IPS DF 4.7 (cell line): ENCODE results near the gene SCYGR4.

Experiments used
- DNase-seq: peaks from one replicate; pipeline ENCODE4 v3.0.0-alpha.2; 2013; ENCODE audit warnings: low spot score; ENCODE audit errors: extremely low read depth

SCYGR4 gene

GRCh38 chr2:227613272-227613660, 4.0 kb upstream of the SCYGR4 start:
- no peak for DNase-seq

DNA sequence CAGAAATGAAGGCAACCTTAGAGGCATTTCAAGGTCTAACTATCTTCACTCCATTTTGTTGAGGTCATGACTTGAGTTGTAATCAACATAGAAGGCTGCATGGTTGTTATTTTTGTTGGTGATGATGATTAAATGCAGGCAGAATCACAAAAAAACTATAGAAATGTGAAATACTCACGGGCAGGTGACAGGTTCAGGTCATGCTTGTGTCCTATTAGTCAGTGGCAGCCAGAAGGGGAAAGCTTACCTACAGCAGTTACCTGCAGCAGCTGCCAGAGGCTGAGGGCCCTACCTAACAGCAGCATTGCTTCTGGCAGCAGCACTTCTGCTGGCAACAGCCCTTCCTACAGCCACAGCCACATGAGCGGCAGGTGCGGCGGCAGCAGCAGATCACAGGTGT, 3.1 kb upstream of the SCYGR4 start:
- no peak for DNase-seq

- no peak for DNase-seq
Measured at GRCh38 chr2:227614740-227615139, 2.6 kb upstream of the SCYGR4 start, which contains the start of gene SCYGR3. Gene SCYGR3, minus strand, starts transcription at chr2:227614840. Its CDS starts 0 bp downstream, at chr2:227614840.

- DNase-seq = no peak
Measured at GRCh38 chr2:227615181-227615580, 2.1 kb upstream of the SCYGR4 start.

DNA sequence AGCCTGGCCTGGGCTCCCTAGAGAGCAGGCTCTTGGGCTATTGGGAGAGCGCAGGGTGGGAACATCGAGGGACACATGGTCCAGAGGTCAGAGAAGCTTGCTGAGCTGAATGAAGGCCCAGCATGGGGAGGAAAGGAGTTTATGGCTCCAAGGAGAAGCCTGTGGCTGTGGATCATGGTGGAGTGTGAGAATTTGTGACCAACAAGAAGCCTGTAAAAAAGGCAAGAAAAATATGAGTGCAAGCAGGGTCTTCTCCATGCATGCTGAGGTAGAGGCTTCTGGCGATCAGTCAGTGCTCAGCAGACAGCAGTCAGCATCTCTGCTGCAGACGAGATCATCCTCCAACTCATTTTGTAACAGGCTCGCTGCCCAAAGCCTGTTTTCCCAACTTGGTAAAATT, 1.4 kb upstream of the SCYGR4 start:
- no peak for DNase-seq

- DNase-seq = no peak
Measured at GRCh38 chr2:227616631-227617030, 667 bp upstream of the SCYGR4 start.

- DNase-seq = no peak
Measured at GRCh38 chr2:227623226-227623625, 5.9 kb downstream of the SCYGR4 start.

DNA sequence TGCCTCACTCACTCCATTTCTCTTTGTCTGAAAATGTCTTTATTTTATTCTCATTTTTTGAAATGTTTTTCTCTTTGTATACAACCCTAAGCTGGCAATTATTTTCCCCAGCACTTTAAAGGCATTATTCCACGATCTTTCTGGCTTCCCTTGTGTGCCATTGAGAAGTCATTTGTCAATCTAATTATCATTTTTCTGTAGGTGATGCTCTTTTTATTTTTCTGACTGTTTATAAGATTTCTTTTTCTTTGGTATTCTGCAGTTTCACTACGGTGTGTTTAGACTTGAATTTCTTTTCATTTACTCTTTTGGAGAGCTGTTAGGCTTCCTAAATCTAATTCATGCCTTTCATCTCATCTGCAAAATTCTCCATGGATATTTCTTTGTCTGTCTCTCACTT, 8.1 kb downstream of the SCYGR4 start:
- no peak for DNase-seq

DNA sequence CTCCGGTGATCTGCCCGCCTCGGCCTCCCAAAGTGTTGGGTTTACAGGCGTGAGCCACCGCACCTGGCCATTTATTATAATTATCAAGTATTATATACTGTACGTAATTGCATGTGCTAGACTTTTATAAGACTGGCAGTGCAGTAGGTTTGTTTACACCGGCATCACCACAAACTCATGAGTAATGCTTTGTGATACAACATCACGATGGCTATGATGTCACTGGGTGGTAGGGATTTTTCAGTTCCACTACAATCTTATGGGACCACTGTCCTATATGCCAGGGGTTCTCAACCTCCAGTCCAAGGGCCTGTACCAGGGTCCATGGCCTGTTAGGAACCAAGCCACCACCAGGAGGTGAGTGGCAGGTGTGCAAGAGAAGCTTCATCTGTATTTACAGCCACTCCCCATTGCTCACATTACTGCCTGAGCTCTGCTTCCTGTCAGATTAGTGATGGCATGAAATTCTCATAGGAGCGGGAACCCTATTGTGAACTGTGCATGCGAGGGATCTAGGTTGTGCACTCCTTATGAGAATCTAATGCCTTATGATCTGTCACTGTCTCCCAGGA, 9.4 kb downstream of the SCYGR4 start:
- DNase-seq = no peak

GRCh38 chr2:227627769-227628168, 10.5 kb downstream of the SCYGR4 start:
- DNase-seq = no peak

DNA sequence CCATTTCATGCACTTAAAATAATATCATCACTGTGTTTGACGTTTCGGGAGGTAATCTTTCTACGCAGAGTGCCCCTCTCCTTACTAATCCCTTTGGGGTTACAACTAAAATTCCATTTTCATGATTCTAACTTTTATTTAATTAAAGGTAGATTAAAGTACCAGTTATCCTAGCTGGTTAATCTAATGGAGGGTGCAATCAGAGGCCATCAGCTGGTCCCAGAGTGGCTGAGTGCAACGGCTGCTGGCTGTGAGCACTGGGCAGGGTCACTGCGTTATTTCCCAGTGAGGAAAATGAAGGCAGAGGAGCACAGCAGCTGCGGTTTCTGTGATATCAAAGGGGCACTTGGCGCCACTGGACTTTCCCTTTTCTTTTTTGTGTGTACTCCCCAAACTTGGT, 12.1 kb downstream of the SCYGR4 start:
- no peak for DNase-seq

DNA sequence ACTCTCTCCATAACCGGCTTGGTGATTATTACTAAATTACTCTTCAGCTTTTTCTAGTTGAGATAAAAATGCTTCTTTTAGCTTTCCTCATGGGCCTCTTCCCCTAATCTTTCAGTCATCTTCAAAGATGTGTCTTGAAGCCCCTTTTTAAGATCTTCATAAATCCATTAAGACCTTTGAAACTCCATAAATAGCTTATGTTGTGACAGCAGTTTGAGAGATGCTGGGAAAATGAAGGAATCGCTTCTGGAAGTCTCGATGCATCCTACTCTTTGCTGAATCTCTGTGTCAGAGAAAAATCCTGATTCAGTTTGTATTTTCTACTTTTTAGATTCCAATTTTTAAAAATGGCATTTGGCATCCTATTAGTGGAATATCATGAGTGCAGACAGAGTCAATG, 13.0 kb downstream of the SCYGR4 start:
- DNase-seq = no peak

DNA sequence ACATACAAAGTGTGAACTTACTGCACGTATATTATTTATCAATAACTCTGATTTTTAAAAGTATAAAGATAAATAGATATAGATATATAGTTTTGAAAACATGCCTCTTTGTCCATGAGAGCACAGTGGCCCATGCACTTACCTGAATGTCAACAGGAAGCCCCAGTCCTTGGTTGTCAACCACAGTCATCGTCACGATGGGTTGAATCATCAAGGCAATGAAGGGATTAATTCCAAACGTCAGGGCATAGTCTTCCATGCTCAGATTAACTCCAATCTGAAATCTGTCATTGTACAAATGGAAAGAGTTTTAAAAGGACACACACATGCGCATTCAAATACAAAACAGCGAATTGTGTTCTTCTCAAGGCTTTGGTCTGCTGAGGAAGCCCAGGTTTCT, 15.5 kb downstream of the SCYGR4 start:
- no peak for DNase-seq

DNA sequence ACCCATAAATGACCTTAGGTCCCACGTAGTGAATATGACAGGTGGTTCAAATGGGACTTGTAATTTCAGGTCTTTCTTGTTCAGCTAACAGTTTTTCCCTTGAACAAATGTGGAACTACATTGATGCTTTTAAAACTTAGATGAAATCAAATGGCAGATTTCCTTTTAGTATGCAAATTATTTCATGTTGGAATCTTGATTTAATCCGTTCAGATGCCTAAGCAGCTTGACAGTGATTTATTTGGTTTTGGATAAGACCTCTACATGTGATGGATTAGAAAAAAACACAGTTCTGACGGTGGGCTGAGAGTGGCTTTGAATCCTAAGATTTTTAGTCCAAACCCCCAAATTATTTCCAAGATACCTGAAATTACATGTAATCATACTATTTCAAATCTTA, 16.9 kb downstream of the SCYGR4 start:
- no peak for DNase-seq

- no peak for DNase-seq
Measured at GRCh38 chr2:227642656-227643055, 25.4 kb downstream of the SCYGR4 start.

DNA sequence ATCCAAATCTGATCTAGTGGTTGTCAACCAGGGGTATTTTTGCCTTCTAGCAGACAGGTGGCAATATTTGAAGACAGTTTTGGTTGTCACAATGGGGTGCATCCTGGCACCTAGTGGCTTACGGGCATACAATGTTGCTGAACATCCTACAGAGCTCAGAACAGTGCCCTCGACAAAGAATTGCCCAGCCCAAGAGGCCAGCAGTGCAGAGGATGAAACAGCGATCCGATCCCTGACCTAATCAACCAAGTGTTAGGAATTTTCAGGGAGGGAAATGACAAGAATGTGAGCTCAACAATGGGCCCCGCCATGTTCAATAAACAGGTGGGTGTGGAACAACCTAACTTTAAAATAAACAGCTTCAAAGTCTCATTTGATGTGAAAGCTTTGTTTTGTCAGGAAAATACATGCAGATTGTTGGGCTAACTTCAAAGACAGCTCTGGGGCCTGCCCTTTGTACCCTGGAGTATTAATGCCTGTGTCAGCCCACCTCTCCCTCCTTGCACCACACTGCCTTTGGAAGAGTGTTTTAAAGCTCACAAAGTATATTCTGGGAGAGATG, 26.8 kb downstream of the SCYGR4 start:
- DNase-seq = no peak

GRCh38 chr2:227653419-227653818, 36.1 kb downstream of the SCYGR4 start:
- no peak for DNase-seq

GRCh38 chr2:227654426-227654825, 37.1 kb downstream of the SCYGR4 start:
- no peak for DNase-seq

DNA sequence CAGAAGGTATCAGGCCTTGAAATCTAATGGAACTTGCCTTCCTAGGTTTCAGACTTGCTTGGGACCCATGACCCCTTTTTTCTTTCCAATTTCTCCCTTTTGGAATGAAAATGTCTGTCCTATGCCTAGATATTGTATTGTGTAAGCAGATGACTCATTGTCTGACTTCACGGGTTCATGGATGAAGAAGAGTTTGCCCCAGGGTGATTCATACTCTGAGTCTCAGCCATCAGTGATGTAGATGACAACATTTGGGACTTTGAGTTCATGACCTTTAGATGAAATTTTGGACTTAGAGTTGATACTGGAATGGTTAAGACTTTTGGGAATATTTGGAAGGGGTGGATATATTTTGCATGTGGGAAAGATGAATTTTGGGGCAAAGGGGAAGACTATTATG, 38.2 kb downstream of the SCYGR4 start:
- DNase-seq = no peak

DNA sequence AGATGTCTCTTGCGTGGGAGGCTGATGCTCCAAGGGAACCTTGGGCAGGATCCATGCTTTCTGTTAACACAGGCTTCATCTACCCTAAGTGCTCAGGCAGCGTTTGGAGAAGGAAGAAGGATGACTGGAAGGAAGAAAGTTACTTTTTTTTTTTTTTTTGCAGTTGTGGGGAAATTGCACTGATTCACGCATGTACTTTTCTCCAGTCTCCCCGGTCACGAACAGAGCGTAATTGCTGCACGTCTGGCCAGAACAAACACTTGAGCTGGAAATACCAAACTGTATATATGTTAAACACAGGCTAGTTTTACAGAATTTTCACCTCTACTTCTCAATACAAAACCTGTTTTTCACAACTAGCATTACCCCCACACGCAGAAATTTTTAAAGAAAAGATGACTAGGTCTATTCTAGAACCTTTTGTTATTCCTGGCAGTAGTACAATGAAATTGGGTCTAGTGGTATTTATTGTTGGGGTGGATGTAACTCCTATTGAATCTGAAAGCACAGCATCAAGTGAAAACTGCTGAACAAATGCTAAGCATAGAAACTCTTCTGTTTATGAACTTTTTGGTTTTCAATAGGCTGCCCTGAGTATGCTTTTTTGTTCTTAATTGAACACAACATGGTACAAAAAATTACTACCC, 40.0 kb downstream of the SCYGR4 start:
- no peak for DNase-seq

DNA sequence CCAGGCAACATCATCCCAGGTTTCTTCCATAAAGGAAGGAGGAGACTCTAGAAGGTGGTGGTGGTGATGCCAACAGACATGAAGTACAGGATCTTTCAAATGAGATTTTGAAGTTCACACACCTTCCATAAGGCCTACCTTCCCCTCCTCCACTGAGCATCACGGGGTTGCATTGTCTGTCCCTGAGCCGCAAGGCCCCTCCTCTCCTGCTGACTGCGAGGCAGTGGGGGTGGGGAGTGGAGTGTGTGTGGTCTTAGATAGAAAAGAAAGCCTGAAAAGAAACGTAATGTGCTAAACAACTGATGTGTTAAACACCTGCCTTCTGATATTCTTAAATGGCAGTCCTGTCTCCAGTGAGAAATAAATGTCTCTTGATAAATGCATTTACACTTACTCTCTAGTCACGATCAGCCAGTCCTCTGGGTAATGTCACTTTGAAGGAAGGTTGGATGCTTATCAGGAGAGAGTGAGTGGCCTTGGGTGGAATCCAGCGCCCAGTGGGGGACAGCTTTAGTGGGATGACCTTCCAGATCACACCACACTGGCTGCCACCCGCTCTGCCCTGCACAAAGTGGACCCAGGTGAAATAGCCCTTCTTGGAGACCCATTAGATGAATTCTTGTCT, 43.8 kb downstream of the SCYGR4 start:
- no peak for DNase-seq

DNA sequence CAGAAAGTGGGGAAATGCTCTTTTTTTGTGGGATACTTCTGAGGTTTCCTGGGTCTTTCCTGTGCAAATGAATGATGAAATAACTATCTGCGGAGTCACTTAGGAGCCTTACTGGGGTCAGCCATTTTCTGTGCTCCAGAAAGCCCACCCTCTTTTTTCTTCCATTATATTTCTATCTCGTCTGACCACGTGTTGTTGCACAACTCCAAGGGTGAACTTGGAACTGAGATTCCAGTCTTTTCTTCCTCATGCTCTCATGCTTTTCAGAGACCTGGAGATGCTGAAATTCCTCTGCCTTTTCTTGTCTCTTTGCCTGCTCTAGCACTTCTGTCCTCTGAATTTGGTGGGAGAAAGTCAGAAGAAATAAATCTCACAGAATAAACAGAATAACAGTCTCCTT, 44.5 kb downstream of the SCYGR4 start:
- DNase-seq = no peak
